ENCODE measurements around the gene ORM2. TPM values are rescaled to one million over a fixed set of nuclear protein-coding genes. Genes with fewer than 3 reads are reported as not detected.
"Not testable (repeated sequence)": the region's sequence is repeated elsewhere in the genome, so short reads cannot be mapped to it uniquely, and the experiment has no call there.

Gene ORM2
- total and polyA plus RNA-seq, 2 experiments from 2014 or later: 0.76 TPM

DNA sequence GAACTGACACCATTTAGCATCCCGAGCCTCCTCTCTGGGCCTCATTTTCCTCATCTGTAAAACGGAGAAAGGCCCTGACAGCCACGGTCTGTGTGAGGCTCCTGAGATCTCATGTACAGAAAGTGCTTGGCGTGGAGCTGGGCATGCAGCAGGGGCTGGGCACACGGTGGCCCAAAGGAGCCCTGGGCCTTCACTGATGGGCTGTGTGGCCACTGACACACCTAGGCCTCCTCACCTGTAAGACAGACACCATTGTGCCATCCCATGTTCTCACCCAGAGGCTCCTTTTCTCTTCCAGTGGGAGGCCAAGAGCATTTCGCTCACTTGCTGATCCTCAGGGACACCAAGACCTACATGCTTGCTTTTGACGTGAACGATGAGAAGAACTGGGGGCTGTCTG, 5.2 kb upstream of the ORM2 start:
- Histone ChIP-seq H3K36me3 (ENCODE audit: insufficient read depth) (no peaks in the 10 kb centered on the region), H3K27me3 (ENCODE audit: insufficient read depth) (no peaks in the 10 kb centered on the region), H3K9me2 (ENCODE audit: insufficient read depth) (no peaks in the 10 kb centered on the region), H3K79me2 (replicated peaks; ENCODE audit: insufficient read depth) (no peaks in the 10 kb centered on the region), H2AFZ (no peak overlapping the region), H3K4me1 (ENCODE audit: insufficient read depth) (no peaks in the 10 kb centered on the region), H3K4me3 (no peak overlapping the region), H3F3A (replicated peaks; ENCODE audit: low read depth) (no peaks in the 10 kb centered on the region), H3K27ac (ENCODE audit: low read depth) (no peak overlapping the region), H4K20me1 (replicated peaks; ENCODE audit: insufficient read depth) (no peaks in the 10 kb centered on the region), H3K4me2 (no peak overlapping the region)
- Mint-ChIP-seq H3K36me3 (ENCODE audit: low read depth) (no peaks in the 10 kb centered on the region), H3K27ac (no peak overlapping the region), H3K4me1 (no peaks in the 10 kb centered on the region), H3K27me3 (ENCODE audit: insufficient read depth, low read depth, poor library complexity) (no peaks in the 10 kb centered on the region), H3K9me3 (no peaks in the 10 kb centered on the region; the same call in 2 of the 3 replicates), H3K4me3 (no peak overlapping the region)
- DNase-seq (ENCODE audit: low spot score) (no peak), ATAC-seq (no peak)
- TF ChIP-seq CREB1 (CRISPR knock-in tag; IDR thresholded peaks at IDR 0.05; ENCODE audit: low read depth) (no peak), JUNB (IDR thresholded peaks at IDR 0.05; ENCODE audit: unreplicated experiment) (no peak), POLR2AphosphoS5 (IDR thresholded peaks at IDR 0.05; ENCODE audit: low read depth) (no peak), ZNF114 (CRISPR knock-in tag; IDR thresholded peaks at IDR 0.05) (no peak), NANOG (IDR thresholded peaks at IDR 0.05; ENCODE audit: borderline replicate concordance) (no peak), EZH2 (IDR thresholded peaks at IDR 0.05; ENCODE audit: low read depth, unreplicated experiment) (no peak)
- TF ChIP-seq, protein P1, sequence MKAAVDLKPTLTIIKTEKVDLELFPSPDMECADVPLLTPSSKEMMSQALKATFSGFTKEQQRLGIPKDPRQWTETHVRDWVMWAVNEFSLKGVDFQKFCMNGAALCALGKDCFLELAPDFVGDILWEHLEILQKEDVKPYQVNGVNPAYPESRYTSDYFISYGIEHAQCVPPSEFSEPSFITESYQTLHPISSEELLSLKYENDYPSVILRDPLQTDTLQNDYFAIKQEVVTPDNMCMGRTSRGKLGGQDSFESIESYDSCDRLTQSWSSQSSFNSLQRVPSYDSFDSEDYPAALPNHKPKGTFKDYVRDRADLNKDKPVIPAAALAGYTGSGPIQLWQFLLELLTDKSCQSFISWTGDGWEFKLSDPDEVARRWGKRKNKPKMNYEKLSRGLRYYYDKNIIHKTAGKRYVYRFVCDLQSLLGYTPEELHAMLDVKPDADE (IDR thresholded peaks at IDR 0.05): no peak
- TF ChIP-seq, protein P2, sequence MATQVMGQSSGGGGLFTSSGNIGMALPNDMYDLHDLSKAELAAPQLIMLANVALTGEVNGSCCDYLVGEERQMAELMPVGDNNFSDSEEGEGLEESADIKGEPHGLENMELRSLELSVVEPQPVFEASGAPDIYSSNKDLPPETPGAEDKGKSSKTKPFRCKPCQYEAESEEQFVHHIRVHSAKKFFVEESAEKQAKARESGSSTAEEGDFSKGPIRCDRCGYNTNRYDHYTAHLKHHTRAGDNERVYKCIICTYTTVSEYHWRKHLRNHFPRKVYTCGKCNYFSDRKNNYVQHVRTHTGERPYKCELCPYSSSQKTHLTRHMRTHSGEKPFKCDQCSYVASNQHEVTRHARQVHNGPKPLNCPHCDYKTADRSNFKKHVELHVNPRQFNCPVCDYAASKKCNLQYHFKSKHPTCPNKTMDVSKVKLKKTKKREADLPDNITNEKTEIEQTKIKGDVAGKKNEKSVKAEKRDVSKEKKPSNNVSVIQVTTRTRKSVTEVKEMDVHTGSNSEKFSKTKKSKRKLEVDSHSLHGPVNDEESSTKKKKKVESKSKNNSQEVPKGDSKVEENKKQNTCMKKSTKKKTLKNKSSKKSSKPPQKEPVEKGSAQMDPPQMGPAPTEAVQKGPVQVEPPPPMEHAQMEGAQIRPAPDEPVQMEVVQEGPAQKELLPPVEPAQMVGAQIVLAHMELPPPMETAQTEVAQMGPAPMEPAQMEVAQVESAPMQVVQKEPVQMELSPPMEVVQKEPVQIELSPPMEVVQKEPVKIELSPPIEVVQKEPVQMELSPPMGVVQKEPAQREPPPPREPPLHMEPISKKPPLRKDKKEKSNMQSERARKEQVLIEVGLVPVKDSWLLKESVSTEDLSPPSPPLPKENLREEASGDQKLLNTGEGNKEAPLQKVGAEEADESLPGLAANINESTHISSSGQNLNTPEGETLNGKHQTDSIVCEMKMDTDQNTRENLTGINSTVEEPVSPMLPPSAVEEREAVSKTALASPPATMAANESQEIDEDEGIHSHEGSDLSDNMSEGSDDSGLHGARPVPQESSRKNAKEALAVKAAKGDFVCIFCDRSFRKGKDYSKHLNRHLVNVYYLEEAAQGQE (IDR thresholded peaks at IDR 0.05; ENCODE audit: unreplicated experiment): no peak
- TF ChIP-seq, protein P3, sequence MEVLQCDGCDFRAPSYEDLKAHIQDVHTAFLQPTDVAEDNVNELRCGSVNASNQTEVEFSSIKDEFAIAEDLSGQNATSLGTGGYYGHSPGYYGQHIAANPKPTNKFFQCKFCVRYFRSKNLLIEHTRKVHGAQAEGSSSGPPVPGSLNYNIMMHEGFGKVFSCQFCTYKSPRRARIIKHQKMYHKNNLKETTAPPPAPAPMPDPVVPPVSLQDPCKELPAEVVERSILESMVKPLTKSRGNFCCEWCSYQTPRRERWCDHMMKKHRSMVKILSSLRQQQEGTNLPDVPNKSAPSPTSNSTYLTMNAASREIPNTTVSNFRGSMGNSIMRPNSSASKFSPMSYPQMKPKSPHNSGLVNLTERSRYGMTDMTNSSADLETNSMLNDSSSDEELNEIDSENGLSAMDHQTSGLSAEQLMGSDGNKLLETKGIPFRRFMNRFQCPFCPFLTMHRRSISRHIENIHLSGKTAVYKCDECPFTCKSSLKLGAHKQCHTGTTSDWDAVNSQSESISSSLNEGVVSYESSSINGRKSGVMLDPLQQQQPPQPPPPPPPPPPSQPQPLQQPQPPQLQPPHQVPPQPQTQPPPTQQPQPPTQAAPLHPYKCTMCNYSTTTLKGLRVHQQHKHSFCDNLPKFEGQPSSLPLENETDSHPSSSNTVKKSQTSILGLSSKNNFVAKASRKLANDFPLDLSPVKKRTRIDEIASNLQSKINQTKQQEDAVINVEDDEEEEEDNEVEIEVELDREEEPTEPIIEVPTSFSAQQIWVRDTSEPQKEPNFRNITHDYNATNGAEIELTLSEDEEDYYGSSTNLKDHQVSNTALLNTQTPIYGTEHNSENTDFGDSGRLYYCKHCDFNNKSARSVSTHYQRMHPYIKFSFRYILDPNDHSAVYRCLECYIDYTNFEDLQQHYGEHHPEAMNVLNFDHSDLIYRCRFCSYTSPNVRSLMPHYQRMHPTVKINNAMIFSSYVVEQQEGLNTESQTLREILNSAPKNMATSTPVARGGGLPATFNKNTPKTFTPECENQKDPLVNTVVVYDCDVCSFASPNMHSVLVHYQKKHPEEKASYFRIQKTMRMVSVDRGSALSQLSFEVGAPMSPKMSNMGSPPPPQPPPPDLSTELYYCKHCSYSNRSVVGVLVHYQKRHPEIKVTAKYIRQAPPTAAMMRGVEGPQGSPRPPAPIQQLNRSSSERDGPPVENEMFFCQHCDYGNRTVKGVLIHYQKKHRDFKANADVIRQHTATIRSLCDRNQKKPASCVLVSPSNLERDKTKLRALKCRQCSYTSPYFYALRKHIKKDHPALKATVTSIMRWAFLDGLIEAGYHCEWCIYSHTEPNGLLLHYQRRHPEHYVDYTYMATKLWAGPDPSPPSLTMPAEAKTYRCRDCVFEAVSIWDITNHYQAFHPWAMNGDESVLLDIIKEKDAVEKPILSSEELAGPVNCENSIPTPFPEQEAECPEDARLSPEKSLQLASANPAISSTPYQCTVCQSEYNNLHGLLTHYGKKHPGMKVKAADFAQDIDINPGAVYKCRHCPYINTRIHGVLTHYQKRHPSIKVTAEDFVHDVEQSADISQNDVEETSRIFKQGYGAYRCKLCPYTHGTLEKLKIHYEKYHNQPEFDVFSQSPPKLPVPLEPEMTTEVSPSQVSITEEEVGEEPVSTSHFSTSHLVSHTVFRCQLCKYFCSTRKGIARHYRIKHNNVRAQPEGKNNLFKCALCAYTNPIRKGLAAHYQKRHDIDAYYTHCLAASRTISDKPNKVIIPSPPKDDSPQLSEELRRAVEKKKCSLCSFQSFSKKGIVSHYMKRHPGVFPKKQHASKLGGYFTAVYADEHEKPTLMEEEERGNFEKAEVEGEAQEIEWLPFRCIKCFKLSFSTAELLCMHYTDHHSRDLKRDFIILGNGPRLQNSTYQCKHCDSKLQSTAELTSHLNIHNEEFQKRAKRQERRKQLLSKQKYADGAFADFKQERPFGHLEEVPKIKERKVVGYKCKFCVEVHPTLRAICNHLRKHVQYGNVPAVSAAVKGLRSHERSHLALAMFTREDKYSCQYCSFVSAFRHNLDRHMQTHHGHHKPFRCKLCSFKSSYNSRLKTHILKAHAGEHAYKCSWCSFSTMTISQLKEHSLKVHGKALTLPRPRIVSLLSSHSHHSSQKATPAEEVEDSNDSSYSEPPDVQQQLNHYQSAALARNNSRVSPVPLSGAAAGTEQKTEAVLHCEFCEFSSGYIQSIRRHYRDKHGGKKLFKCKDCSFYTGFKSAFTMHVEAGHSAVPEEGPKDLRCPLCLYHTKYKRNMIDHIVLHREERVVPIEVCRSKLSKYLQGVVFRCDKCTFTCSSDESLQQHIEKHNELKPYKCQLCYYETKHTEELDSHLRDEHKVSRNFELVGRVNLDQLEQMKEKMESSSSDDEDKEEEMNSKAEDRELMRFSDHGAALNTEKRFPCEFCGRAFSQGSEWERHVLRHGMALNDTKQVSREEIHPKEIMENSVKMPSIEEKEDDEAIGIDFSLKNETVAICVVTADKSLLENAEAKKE (CRISPR knock-in tag; IDR thresholded peaks at IDR 0.05): no peak

DNA sequence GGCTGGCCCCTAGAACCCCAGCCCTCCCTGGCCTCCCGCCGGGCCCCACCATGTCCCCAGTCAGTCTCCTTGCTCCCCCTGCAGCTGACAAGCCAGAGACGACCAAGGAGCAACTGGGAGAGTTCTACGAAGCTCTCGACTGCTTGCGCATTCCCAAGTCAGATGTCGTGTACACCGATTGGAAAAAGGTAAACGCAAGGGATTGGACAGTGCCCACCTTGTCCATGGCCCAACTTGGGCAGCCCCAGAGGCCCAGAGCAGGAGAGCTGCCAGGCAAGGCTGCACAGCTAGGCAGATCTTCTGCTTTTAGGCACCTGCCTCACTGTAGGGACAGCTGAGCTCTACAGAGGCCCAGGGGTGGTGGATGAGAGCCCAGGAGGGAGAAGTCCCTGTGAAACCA, 4.7 kb upstream of the ORM2 start:
- not testable (repeated sequence) for DNase-seq (ENCODE audit: low spot score); H3K4me1 ChIP-seq (ENCODE audit: insufficient read depth); H2AFZ ChIP-seq; H4K20me1 ChIP-seq (replicated peaks; ENCODE audit: insufficient read depth); H3K36me3 ChIP-seq (ENCODE audit: insufficient read depth); H3K4me1 Mint-ChIP-seq; H3K27me3 Mint-ChIP-seq (ENCODE audit: insufficient read depth, low read depth, poor library complexity); ATAC-seq; H3K27me3 ChIP-seq (ENCODE audit: insufficient read depth); H3K36me3 Mint-ChIP-seq (ENCODE audit: low read depth); H3K4me2 ChIP-seq; H3K4me3 ChIP-seq; H3F3A ChIP-seq (replicated peaks; ENCODE audit: low read depth); H3K4me3 Mint-ChIP-seq; H3K79me2 ChIP-seq (replicated peaks; ENCODE audit: insufficient read depth); H3K27ac Mint-ChIP-seq; H3K9me3 Mint-ChIP-seq; H3K9me2 ChIP-seq (ENCODE audit: insufficient read depth); H3K27ac ChIP-seq (ENCODE audit: low read depth)
